Measurements from ENCODE around the gene BICC1.

The BICC1 gene

GRCh38 chr10:58570307-58570723 lies 57.6 kb downstream of the BICC1 start:
- ATAC-seq (ENCODE audit: low read depth): no peak
- no peak for DNase-seq (ENCODE audit: low spot score)
- Histone ChIP-seq H3K4me1 (ENCODE audit: insufficient read depth, poor library complexity, severe bottlenecking) (no peaks in the 10 kb centered on the region), H3K36me3 (ENCODE audit: low read depth) (no peaks in the 10 kb centered on the region), H3K9me3 (ENCODE audit: severe bottlenecking) (no peaks in the 10 kb centered on the region), H3K27ac (ENCODE audit: poor library complexity, severe bottlenecking) (no peak overlapping the region), H3K4me3 (ENCODE audit: severe bottlenecking) (no peak overlapping the region), H3K27me3 (ENCODE audit: insufficient read depth, poor library complexity, severe bottlenecking) (no peaks in the 10 kb centered on the region)
- TF ChIP-seq CTCF (IDR thresholded peaks at IDR 0.05; ENCODE audit: poor library complexity, severe bottlenecking): no peak

DNA sequence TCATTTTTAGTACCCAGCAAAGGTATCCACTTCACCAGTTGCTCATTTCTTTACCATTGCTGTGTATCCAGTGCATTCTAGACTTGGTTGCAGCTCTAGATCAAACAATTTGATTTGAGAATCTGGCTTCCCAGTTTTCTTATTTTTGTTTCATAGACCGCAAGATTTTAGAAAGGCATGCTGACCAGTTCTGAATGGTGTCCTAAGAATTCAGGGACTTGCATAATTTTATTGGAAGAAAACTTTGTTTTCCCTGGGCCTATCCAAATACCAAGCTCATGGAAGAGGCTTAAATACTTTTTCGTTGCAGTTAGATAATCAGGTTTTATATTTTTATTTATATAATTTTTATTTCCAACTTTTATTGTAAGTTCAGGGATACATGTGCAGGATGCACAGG lies 58.3 kb downstream of the BICC1 start:
- TF ChIP-seq CTCF (IDR thresholded peaks at IDR 0.05; ENCODE audit: poor library complexity, severe bottlenecking): no peak
- Histone ChIP-seq H3K4me1 (ENCODE audit: insufficient read depth, poor library complexity, severe bottlenecking) (no peaks in the 10 kb centered on the region), H3K9me3 (ENCODE audit: severe bottlenecking) (no peaks in the 10 kb centered on the region), H3K27ac (ENCODE audit: poor library complexity, severe bottlenecking) (no peak overlapping the region), H3K4me3 (ENCODE audit: severe bottlenecking) (no peak overlapping the region), H3K36me3 (ENCODE audit: low read depth) (no peaks in the 10 kb centered on the region), H3K27me3 (ENCODE audit: insufficient read depth, poor library complexity, severe bottlenecking) (no peaks in the 10 kb centered on the region)
- ATAC-seq (ENCODE audit: low read depth) (no peak), DNase-seq (ENCODE audit: low spot score) (no peak)

DNA sequence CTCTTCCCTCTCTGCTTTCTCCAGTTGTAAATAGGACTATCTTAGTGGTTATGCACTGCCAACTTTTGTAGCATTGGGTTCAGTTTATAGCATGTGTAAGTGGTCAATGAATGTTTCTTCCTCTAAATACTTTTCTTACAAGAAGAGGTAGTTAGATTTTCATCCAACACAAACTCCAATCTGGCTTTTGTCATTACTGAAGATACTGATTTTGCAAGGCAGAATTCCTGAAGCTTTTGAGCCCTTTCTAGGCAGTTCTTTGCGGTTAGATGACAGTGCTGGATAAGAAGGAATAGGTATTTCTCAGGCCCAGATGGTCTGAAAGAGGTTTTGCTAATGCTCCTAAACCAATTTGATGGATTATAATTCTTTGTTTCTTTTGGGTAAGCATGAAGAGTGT lies 60.5 kb downstream of the BICC1 start:
- Histone ChIP-seq H3K4me3 (ENCODE audit: severe bottlenecking) (no peak overlapping the region), H3K4me1 (ENCODE audit: insufficient read depth, poor library complexity, severe bottlenecking) (no peaks in the 10 kb centered on the region), H3K36me3 (ENCODE audit: low read depth) (no peaks in the 10 kb centered on the region), H3K27ac (ENCODE audit: poor library complexity, severe bottlenecking) (no peak overlapping the region), H3K27me3 (ENCODE audit: insufficient read depth, poor library complexity, severe bottlenecking) (no peaks in the 10 kb centered on the region), H3K9me3 (ENCODE audit: severe bottlenecking) (no peaks in the 10 kb centered on the region)
- TF ChIP-seq CTCF (IDR thresholded peaks at IDR 0.05; ENCODE audit: poor library complexity, severe bottlenecking): no peak
- ATAC-seq (ENCODE audit: low read depth) (no peak), DNase-seq (ENCODE audit: low spot score) (no peak)

- Histone ChIP-seq H3K4me3 (ENCODE audit: severe bottlenecking) (no peak overlapping the region), H3K36me3 (ENCODE audit: low read depth) (no peaks in the 10 kb centered on the region), H3K27ac (ENCODE audit: poor library complexity, severe bottlenecking) (no peak overlapping the region), H3K4me1 (ENCODE audit: insufficient read depth, poor library complexity, severe bottlenecking) (no peaks in the 10 kb centered on the region), H3K27me3 (ENCODE audit: insufficient read depth, poor library complexity, severe bottlenecking) (no peaks in the 10 kb centered on the region), H3K9me3 (ENCODE audit: severe bottlenecking) (no peaks in the 10 kb centered on the region)
- DNase-seq (ENCODE audit: low spot score): no peak
- ATAC-seq (ENCODE audit: low read depth): no peak
- no peak for TF ChIP-seq CTCF (IDR thresholded peaks at IDR 0.05; ENCODE audit: poor library complexity, severe bottlenecking)
These were observed 61.4 kb downstream of the BICC1 start for GRCh38 chr10:58574058-58574457.

DNA sequence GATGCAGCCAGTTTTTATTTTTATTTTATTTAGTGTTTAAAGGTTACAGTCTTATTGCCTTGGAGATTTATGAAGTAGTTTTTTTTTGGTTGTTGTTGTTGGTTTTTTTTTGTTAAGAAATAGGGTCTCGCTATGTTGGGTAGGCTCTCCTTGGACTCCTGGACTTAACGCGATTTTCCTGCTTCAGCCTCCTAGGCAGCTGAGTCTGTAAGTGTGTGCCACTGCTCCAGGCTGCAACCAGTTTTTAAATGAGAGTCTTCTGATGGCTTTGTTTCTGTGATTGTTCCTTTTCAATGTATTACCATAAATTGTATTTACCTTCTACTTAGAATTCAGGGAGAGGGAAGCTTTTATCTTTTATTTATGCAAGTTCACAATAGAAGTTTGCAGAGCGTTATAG lies 62.8 kb downstream of the BICC1 start:
- H3K36me3 ChIP-seq (ENCODE audit: low read depth): no peaks in the 10 kb centered on the region
- H3K4me3 ChIP-seq (ENCODE audit: severe bottlenecking): no peak overlapping the region
- TF ChIP-seq CTCF (IDR thresholded peaks at IDR 0.05; ENCODE audit: poor library complexity, severe bottlenecking): no peak
- DNase-seq (ENCODE audit: low spot score) (no peak), ATAC-seq (ENCODE audit: low read depth) (no peak)
- H3K27me3 ChIP-seq (ENCODE audit: insufficient read depth, poor library complexity, severe bottlenecking): no peaks in the 10 kb centered on the region
- no peak overlapping the region for H3K27ac ChIP-seq (ENCODE audit: poor library complexity, severe bottlenecking)
- no peaks in the 10 kb centered on the region for H3K4me1 ChIP-seq (ENCODE audit: insufficient read depth, poor library complexity, severe bottlenecking)
- no peaks in the 10 kb centered on the region for H3K9me3 ChIP-seq (ENCODE audit: severe bottlenecking)
